ENCODE results near the gene PITX2.

GRCh38 chr4:110625576-110626257 is 2.8 kb upstream of the PITX2 start:
- TF ChIP-seq CTCF (tag by site-specific recombination; IDR thresholded peaks at IDR 0.05) (no peak), REST (tag by site-specific recombination; IDR thresholded peaks at IDR 0.05) (no peak), ZNF830 (tag by site-specific recombination; IDR thresholded peaks at IDR 0.05; ENCODE audit: low read depth) (no peak), GLIS1 (tag by site-specific recombination; IDR thresholded peaks at IDR 0.05) (0 out of 2 replicates have a peak, but pooled peaks have one; percentile 23), YY1 (tag by site-specific recombination; IDR thresholded peaks at IDR 0.05) (no peak)
